NT2/D1 (cell line): ENCODE results near the gene SYTL2.
"Not testable (repeated sequence)": the region's sequence is repeated elsewhere in the genome, so short reads cannot be mapped to it uniquely, and the experiment has no call there.

Experiments
- DNase-seq: peaks from one replicate; pipeline ENCODE4 v3.0.0-alpha.2; 2011; ENCODE audit warnings: low read depth, low spot score
- H3K27me3 ChIP-seq: 2 replicates; pipeline ENCODE4 v1.6.0; 2011; ENCODE audit warnings: mild to moderate bottlenecking; ENCODE audit not compliant: insufficient read length, insufficient read depth
- H3K36me3 ChIP-seq: 2 replicates; pipeline ENCODE4 v1.6.1; 2011; ENCODE audit warnings: mild to moderate bottlenecking, low read length, mixed read lengths; ENCODE audit not compliant: insufficient read depth, insufficient read length
- H3K4me1 ChIP-seq: 2 replicates; pipeline ENCODE4 v1.5.1; 2011; ENCODE audit not compliant: insufficient read depth, insufficient read length
- H3K4me3 ChIP-seq: 2 replicates; pipeline ENCODE4 v1.5.1; 2011; ENCODE audit warnings: low read depth; ENCODE audit not compliant: insufficient read length
- H3K9ac ChIP-seq: 2 replicates; pipeline ENCODE4 v1.6.0; 2011; ENCODE audit warnings: low read depth; ENCODE audit not compliant: insufficient read length
- H3K9me3 ChIP-seq: 2 replicates; pipeline ENCODE4 v1.5.1; 2011; ENCODE audit warnings: mild to moderate bottlenecking, low read length; ENCODE audit not compliant: insufficient read depth
- SUZ12 ChIP-seq: IDR thresholded peaks from 2 replicates; pipeline ENCODE4 v1.6.1; 2011; ENCODE audit not compliant: insufficient read length, insufficient read depth; ENCODE audit errors: extremely low read depth
- YY1 ChIP-seq: IDR thresholded peaks from 2 replicates; pipeline ENCODE4 v1.6.1; 2011; ENCODE audit not compliant: insufficient read length, insufficient read depth
- ZNF274 ChIP-seq: IDR thresholded peaks from 2 replicates; pipeline ENCODE4 v1.6.1; 2011; ENCODE audit warnings: mild to moderate bottlenecking, low read depth, low read length

Gene SYTL2

DNA sequence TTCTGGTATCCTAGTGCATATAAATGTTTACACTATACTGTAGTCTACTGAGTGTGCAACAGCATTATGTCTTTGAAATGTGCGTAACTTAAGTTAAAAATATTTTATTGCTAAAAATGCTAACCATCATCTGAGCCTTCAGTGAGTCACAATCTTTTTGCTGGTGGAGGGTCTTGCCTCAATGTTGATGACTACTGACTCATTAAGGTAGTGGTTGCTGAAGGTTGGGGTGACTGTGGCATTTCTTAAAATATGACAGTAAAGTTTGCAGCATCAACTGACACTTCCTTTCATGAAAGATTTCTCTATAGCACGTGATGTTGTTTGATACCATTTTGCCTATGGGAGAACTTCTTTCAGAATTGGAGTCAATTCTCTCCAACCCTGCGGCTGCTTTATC is 137.5 kb downstream of the SYTL2 start:
- no peak for DNase-seq
- TF ChIP-seq YY1 (no peak), ZNF274 (no peak), SUZ12 (no peak)
- H3K9me3 ChIP-seq: peaks cover 16% of the 10 kb centered on the region; the same call in 1 of the 2 replicates
- H3K27me3 ChIP-seq: no peaks in the 10 kb centered on the region
- H3K36me3 ChIP-seq: no peaks in the 10 kb centered on the region
- H3K9ac ChIP-seq: no peak overlapping the region
- no peaks in the 10 kb centered on the region for H3K4me1 ChIP-seq
- no peak overlapping the region for H3K4me3 ChIP-seq

- H3K9ac ChIP-seq: no peak overlapping the region
- H3K36me3 ChIP-seq: no peaks in the 10 kb centered on the region
- H3K4me1 ChIP-seq: no peaks in the 10 kb centered on the region
- H3K4me3 ChIP-seq: no peak overlapping the region
- peaks cover 16% of the 10 kb centered on the region; the same call in 1 of the 2 replicates for H3K9me3 ChIP-seq
- no peak for TF ChIP-seq ZNF274
- TF ChIP-seq YY1: no peak
- no peak for TF ChIP-seq SUZ12
- no peaks in the 10 kb centered on the region for H3K27me3 ChIP-seq
- no peak for DNase-seq
Observed at GRCh38 chr11:85672105-85672902, 138.6 kb downstream of the SYTL2 start.

DNA sequence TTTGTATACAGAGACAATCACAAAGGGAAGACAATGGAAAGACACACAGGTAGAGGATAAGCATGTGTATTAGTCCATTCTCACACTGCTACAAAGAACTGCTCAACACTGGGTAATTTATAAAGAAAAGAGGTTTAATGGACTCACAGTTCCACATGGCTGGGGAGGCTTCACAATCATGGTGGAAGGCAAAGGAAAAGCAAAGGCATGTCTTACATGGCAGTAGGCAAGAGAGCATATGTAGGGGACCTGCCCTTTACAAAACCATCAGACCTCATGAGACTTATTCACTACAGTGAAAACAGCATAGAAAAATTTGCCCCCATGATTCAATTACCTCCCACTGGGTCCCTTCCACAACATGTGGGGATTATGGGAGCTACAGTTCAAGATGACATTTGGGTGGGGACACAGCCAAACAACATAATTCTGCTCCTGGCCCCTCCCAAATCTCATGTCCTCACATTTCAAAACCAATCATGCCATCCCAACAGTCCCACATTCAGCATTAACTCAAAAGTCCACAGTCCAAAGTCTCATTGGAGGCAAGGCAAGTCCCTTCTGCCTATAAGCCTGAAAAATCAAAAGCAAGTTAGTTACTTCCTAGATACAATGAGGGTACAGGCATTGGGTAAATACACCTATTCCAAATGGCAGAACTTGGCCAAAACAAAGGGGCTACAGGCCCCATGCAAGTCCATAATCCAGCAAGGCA is 139.8 kb downstream of the SYTL2 start:
- not testable (repeated sequence) for H3K4me3 ChIP-seq

GRCh38 chr11:85668157-85668556 is 142.8 kb downstream of the SYTL2 start:
- Histone ChIP-seq H3K4me3 (no peak overlapping the region), H3K36me3 (peaks cover 8% of the 10 kb centered on the region), H3K4me1 (no peaks in the 10 kb centered on the region), H3K9ac (no peak overlapping the region), H3K27me3 (no peaks in the 10 kb centered on the region), H3K9me3 (peaks cover 16% of the 10 kb centered on the region; the same call in 1 of the 2 replicates)
- no peak for DNase-seq
- TF ChIP-seq YY1: no peak
- no peak for TF ChIP-seq ZNF274
- no peak for TF ChIP-seq SUZ12

More for the DNA sequence above, 139.8 kb downstream of the SYTL2 start:
- H3K4me1 ChIP-seq, H3K27me3 ChIP-seq, H3K9ac ChIP-seq, DNase-seq, H3K36me3 ChIP-seq: not testable (repeated sequence)
- peaks cover 16% of the 10 kb centered on the region; the same call in 1 of the 2 replicates for H3K9me3 ChIP-seq

GRCh38 chr11:85666687-85667086 is 144.3 kb downstream of the SYTL2 start:
- H3K9me3 ChIP-seq: peaks cover 7% of the 10 kb centered on the region; the same call in 1 of the 2 replicates
- no peak for DNase-seq
- H3K36me3 ChIP-seq: peaks cover 23% of the 10 kb centered on the region
- H3K27me3 ChIP-seq: no peaks in the 10 kb centered on the region
- TF ChIP-seq SUZ12: no peak
- TF ChIP-seq YY1: no peak
- TF ChIP-seq ZNF274: no peak
- H3K4me3 ChIP-seq: no peak overlapping the region
- no peaks in the 10 kb centered on the region for H3K4me1 ChIP-seq
- no peak overlapping the region for H3K9ac ChIP-seq

GRCh38 chr11:85665733-85666132 is 145.2 kb downstream of the SYTL2 start:
- no peak for DNase-seq
- Histone ChIP-seq H3K4me1 (no peaks in the 10 kb centered on the region), H3K36me3 (peaks cover 31% of the 10 kb centered on the region), H3K9me3 (no peaks in the 10 kb centered on the region; the same call in 1 of the 2 replicates), H3K9ac (no peak overlapping the region), H3K4me3 (no peak overlapping the region), H3K27me3 (no peaks in the 10 kb centered on the region)
- TF ChIP-seq YY1 (no peak), ZNF274 (no peak), SUZ12 (no peak)
